ENCODE results near the gene PHYH.

Gene PHYH

GRCh38 chr10:13347043-13347499 lies 47.2 kb upstream of the PHYH start:
- DNase-seq (ENCODE audit: low read depth in 1 of 2, low spot score in 1 of 2), result no peak
- Histone ChIP-seq H3K27ac (replicated peaks) (peak overlapping the region; percentile 57), H3K27me3 (ENCODE audit: insufficient read depth, poor library complexity, severe bottlenecking) (no peaks in the 10 kb centered on the region), H3K4me3 (replicated peaks; ENCODE audit: insufficient read depth, low read length) (peak overlapping the region; percentile 47)
- TF ChIP-seq POLR2AphosphoS5 (IDR thresholded peaks at IDR 0.05; ENCODE audit: low read depth) (no peak), GABPA (IDR thresholded peaks at IDR 0.05; ENCODE audit: low read depth) (no peak), SPI1 (IDR thresholded peaks at IDR 0.05; ENCODE audit: borderline replicate concordance, low read depth) (no peak)
- TF ChIP-seq, protein P1, sequence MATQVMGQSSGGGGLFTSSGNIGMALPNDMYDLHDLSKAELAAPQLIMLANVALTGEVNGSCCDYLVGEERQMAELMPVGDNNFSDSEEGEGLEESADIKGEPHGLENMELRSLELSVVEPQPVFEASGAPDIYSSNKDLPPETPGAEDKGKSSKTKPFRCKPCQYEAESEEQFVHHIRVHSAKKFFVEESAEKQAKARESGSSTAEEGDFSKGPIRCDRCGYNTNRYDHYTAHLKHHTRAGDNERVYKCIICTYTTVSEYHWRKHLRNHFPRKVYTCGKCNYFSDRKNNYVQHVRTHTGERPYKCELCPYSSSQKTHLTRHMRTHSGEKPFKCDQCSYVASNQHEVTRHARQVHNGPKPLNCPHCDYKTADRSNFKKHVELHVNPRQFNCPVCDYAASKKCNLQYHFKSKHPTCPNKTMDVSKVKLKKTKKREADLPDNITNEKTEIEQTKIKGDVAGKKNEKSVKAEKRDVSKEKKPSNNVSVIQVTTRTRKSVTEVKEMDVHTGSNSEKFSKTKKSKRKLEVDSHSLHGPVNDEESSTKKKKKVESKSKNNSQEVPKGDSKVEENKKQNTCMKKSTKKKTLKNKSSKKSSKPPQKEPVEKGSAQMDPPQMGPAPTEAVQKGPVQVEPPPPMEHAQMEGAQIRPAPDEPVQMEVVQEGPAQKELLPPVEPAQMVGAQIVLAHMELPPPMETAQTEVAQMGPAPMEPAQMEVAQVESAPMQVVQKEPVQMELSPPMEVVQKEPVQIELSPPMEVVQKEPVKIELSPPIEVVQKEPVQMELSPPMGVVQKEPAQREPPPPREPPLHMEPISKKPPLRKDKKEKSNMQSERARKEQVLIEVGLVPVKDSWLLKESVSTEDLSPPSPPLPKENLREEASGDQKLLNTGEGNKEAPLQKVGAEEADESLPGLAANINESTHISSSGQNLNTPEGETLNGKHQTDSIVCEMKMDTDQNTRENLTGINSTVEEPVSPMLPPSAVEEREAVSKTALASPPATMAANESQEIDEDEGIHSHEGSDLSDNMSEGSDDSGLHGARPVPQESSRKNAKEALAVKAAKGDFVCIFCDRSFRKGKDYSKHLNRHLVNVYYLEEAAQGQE (IDR thresholded peaks at IDR 0.05; ENCODE audit: insufficient replicate concordance, low read depth), result no peak
- TF ChIP-seq, protein P2, sequence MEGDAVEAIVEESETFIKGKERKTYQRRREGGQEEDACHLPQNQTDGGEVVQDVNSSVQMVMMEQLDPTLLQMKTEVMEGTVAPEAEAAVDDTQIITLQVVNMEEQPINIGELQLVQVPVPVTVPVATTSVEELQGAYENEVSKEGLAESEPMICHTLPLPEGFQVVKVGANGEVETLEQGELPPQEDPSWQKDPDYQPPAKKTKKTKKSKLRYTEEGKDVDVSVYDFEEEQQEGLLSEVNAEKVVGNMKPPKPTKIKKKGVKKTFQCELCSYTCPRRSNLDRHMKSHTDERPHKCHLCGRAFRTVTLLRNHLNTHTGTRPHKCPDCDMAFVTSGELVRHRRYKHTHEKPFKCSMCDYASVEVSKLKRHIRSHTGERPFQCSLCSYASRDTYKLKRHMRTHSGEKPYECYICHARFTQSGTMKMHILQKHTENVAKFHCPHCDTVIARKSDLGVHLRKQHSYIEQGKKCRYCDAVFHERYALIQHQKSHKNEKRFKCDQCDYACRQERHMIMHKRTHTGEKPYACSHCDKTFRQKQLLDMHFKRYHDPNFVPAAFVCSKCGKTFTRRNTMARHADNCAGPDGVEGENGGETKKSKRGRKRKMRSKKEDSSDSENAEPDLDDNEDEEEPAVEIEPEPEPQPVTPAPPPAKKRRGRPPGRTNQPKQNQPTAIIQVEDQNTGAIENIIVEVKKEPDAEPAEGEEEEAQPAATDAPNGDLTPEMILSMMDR (IDR thresholded peaks at IDR 0.05; ENCODE audit: insufficient read depth, low read length), result no peak

DNA sequence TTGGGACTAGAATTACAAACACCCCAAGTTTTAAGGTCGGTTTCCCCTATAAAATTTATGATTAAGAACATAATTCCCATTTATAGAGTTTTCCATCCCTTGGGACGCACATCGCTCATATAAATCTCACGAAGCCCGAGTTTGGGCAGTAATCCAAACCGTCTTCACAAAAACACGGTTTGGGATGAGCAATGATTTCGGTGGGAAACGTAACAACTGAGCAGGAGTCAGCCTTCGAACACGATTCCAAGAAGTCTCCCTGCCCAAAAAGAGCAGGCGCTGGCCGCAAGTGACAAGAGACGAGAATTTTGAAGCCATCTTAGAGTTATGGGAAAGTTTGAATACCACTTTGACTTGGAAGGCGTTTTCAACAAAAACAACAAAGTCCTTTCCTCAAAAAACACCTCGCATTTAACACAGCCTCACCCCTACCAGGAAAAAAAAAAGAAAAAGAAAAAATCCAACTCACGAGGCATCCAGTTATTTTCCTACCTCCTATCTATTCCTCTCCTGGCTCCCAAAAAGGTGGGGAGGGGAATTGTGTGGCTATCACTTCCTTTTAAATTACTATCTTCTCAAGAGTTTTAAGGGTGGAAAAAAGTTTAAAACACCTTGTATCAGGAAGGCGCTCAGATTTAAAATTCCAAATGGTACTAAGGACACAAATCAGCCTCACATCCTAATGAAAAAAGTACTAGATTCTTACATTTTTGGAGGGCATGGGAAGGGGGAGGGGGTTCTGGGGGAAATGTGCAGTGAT lies 46.6 kb upstream of the PHYH start:
- Histone ChIP-seq H3K27me3 (ENCODE audit: insufficient read depth, poor library complexity, severe bottlenecking) (no peaks in the 10 kb centered on the region), H3K4me3 (replicated peaks; ENCODE audit: insufficient read depth, low read length) (peak overlapping the region; percentile 47), H3K27ac (replicated peaks) (peak overlapping the region; percentile 57)
- TF ChIP-seq GABPA (IDR thresholded peaks at IDR 0.05; ENCODE audit: low read depth), result no peak
- TF ChIP-seq, protein P2 (IDR thresholded peaks at IDR 0.05; ENCODE audit: insufficient read depth, low read length), result no peak
- no peak for TF ChIP-seq POLR2AphosphoS5 (IDR thresholded peaks at IDR 0.05; ENCODE audit: low read depth)
- no peak for TF ChIP-seq SPI1 (IDR thresholded peaks at IDR 0.05; ENCODE audit: borderline replicate concordance, low read depth)
- no peak for DNase-seq (ENCODE audit: low read depth in 1 of 2, low spot score in 1 of 2)

GRCh38 chr10:13340626-13341376 lies 40.9 kb upstream of the PHYH start:
- Histone ChIP-seq H3K27ac (replicated peaks) (no peak overlapping the region), H3K4me3 (replicated peaks; ENCODE audit: insufficient read depth, low read length) (no peak overlapping the region), H3K27me3 (ENCODE audit: insufficient read depth, poor library complexity, severe bottlenecking) (no peaks in the 10 kb centered on the region)
- no peak for TF ChIP-seq POLR2AphosphoS5 (IDR thresholded peaks at IDR 0.05; ENCODE audit: low read depth)
- DNase-seq (ENCODE audit: low read depth in 1 of 2, low spot score in 1 of 2), result no peak

GRCh38 chr10:13340068-13340467 lies 40.2 kb upstream of the PHYH start:
- H3K27ac ChIP-seq (replicated peaks), result no peak overlapping the region

More at GRCh38 chr10:13340068-13340467, 40.2 kb upstream of the PHYH start:
- no peak for DNase-seq (ENCODE audit: low read depth in 1 of 2, low spot score in 1 of 2)
- no peaks in the 10 kb centered on the region for H3K27me3 ChIP-seq (ENCODE audit: insufficient read depth, poor library complexity, severe bottlenecking)
- TF ChIP-seq, protein P2 (IDR thresholded peaks at IDR 0.05; ENCODE audit: insufficient read depth, low read length), result no peak
- TF ChIP-seq, protein P1 (IDR thresholded peaks at IDR 0.05; ENCODE audit: insufficient replicate concordance, low read depth), result no peak
- TF ChIP-seq POLR2AphosphoS5 (IDR thresholded peaks at IDR 0.05; ENCODE audit: low read depth) (no peak), SPI1 (IDR thresholded peaks at IDR 0.05; ENCODE audit: borderline replicate concordance, low read depth) (no peak), GABPA (IDR thresholded peaks at IDR 0.05; ENCODE audit: low read depth) (no peak)
- H3K4me3 ChIP-seq (replicated peaks; ENCODE audit: insufficient read depth, low read length), result no peak overlapping the region

All from HL-60 (cell line).